Esophagus mucosa (tissue), 1 donor: Measurements from ENCODE around the gene A3GALT2. TPM values are rescaled to one million over a fixed set of nuclear protein-coding genes. Genes with fewer than 3 reads are reported as not detected.
A peak's percentile ranks its signal among the peaks of the same experiment; 100 is the strongest.

ENCODE experiments used
- ATAC-seq: fragments of 200-7000 bp; cut with Tn5 transposase; one replicate; pipeline ENCODE4 v1.9.1; 2020
- total RNA-seq: library from RNA; stranded (reverse); gene quantifications from one replicate; pipeline ENCODE4 v1.2.4, GENCODE V29; 2023
- donor health status: DM: yes; HTN: yes; CAD: no.

A3GALT2 gene
- total RNA-seq, 1 donor from 2014 or later, result not detected

GRCh38 chr1:33270808-33271465 lies 50.0 kb downstream of the A3GALT2 start:
- no peak for ATAC-seq

GRCh38 chr1:33270379-33270778 lies 50.5 kb downstream of the A3GALT2 start:
- ATAC-seq, result no peak

- ATAC-seq, result no peak
Measured at GRCh38 chr1:33269621-33270020, 51.3 kb downstream of the A3GALT2 start.

GRCh38 chr1:33268927-33269610 lies 51.8 kb downstream of the A3GALT2 start:
- ATAC-seq, result no peak

- ATAC-seq, result no peak
Measured at GRCh38 chr1:33268457-33268856, 52.4 kb downstream of the A3GALT2 start.

- peak; percentile 79 for ATAC-seq
Measured at GRCh38 chr1:33267468-33268205, 53.3 kb downstream of the A3GALT2 start.

- no peak for ATAC-seq
Measured at GRCh38 chr1:33266766-33267165, 54.1 kb downstream of the A3GALT2 start.

- no peak for ATAC-seq
Measured at GRCh38 chr1:33265780-33266605, 54.9 kb downstream of the A3GALT2 start.

GRCh38 chr1:33263890-33264504 lies 56.9 kb downstream of the A3GALT2 start:
- no peak for ATAC-seq

GRCh38 chr1:33261344-33261743 lies 59.6 kb downstream of the A3GALT2 start:
- no peak for ATAC-seq

GRCh38 chr1:33260439-33260838 lies 60.5 kb downstream of the A3GALT2 start:
- no peak for ATAC-seq

- ATAC-seq, result no peak
Measured at GRCh38 chr1:33259879-33260278, 61.0 kb downstream of the A3GALT2 start.

- ATAC-seq, result no peak
Measured at GRCh38 chr1:33258788-33259274, 62.1 kb downstream of the A3GALT2 start.

- no peak for ATAC-seq
Measured at GRCh38 chr1:33257772-33258712, 62.9 kb downstream of the A3GALT2 start.

GRCh38 chr1:33257207-33257771 lies 63.6 kb downstream of the A3GALT2 start:
- ATAC-seq, result no peak

Other genes starting within 250 kb of the A3GALT2 start
- gene AZIN2, start 239.9 kb downstream of the A3GALT2 start, total RNA-seq, result 1.4 TPM
- 3.9 TPM for gene TRIM62, start 139.1 kb downstream of the A3GALT2 start, total RNA-seq
- gene ZNF362, start 64.6 kb downstream of the A3GALT2 start, total RNA-seq, result 14.0 TPM
- 28.6 TPM for gene PHC2, start 110.0 kb upstream of the A3GALT2 start, total RNA-seq
- 2.4 TPM for gene ZSCAN20, start 151.5 kb upstream of the A3GALT2 start, total RNA-seq